ENCODE measurements around the gene CERS1.
A peak's percentile ranks its signal among the peaks of the same experiment; 100 is the strongest.

CERS1 gene

DNA sequence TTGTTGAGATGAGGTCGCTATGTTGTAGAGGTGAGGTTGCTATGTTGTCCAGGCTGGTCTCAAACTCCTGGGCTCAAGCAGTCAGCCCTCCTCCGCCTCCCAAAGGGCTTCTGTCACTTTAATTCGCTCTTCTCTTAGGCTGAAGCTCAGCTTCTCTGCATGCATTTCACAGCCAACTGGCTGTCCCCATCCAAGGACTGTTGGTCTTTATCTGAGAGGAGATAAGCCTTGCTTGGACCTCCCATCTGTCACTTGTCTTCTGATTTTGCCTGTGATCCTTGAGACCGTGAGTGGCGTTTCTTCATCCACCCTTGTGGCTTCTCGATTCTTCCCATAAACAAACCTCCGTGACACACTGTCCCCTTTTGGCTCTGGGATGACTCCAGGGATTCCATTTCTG is 24.4 kb downstream of the CERS1 start:
- no peak for DNase-seq (ENCODE audit: low read depth in 2 of 2, low spot score in 1 of 2)

DNA sequence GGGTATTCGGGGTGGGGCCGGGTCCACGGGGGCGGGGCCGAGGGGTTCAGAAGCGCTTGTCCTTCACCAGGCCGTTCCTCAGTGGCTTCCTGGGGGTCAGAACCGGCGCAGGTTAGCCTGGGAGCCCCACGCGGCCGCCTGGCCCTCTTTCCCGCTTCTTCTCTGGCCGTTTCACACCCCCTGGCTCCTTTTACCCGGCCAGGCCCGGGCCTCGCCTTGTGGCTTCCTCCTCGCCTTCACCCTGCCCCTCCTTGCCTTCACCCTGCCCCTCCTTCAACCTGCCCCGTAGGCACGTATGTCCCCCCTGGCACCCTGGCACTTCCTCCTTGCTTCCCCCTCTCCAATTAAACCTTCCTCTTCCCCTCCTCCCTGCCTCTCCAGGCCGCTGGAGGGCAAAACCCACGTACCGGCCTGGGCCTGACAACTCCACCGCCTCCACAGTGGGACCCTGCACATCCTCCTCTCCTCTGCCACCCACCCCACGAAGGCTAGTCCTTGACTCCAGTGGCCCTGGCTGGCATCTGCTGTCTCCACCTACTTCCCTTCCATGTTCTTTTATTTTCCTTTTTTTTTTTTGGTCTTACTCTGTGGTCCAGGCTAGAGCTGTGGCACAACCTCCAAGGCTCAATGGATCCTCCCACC is 25.3 kb downstream of the CERS1 start:
- no peak for DNase-seq (ENCODE audit: low read depth in 2 of 2, low spot score in 1 of 2)

DNA sequence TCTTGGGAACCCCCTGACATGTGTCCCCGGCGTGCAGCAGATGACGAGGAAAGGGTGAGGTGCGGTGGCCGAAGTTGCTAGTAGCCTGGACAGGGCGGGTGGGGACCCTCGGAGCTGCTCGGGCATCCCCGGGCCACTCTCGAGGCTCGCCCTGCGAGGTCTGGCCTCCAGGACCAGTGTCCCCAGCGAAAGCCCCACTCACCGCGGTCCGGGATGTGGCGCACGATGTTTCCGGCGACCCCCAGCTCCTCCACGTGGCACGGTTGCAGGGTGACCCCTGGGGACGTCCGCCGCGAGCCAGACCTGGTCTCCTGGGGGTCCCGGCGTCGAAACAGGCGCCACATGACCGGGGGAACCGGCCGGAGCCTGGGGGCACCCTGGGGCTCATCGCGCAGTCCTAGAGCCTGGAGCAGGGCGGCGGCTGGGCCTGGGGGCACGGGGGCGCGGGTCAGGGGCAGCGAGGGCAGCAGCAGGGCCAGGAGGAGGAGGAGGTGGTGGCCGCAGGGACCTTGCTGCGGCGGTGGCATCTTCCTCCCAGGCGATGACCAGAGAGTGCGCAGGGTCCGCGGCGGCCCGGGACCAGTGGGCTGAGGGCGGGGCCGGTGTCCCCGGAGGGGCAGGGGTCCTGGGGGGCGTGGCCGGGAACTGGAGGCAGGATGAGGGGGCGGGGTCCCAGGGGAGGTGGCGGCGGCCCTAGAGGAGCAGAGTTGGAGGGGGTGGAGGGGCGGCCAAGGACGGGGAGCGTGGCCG is 26.0 kb downstream of the CERS1 start:
- DNase-seq (ENCODE audit: low read depth in 2 of 2, low spot score in 1 of 2), result no peak

DNA sequence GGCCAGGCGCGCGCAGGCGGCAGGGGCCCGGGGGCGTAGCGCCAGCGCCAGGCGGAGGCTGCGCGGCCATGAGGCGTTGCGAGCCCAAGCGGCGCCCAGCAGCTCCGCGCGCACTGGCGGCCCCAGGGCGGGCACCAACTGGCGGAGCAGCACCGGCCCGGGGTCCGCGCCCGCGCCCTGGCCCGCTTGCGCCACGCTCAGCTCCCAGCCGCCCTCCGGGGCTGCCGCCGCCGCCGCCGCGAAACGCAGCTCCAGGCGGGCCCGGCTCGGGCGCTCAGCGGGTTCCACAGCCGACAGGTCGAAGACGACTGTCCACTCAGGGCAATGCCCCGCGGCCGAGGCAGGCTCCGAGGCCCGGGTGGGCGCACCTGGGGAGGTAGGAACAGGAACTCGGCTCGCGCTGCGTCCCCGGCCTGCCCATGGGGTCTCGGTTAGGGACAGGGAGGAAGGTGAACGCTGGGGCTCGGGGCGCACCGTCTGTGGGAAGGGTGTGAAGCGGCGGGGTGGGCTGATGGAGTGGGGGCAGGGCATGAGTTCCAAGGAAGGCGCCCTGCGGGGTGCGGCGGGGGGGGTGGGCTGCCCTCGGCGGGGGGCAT is 26.8 kb downstream of the CERS1 start:
- no peak for DNase-seq (ENCODE audit: low read depth in 2 of 2, low spot score in 1 of 2)

DNA sequence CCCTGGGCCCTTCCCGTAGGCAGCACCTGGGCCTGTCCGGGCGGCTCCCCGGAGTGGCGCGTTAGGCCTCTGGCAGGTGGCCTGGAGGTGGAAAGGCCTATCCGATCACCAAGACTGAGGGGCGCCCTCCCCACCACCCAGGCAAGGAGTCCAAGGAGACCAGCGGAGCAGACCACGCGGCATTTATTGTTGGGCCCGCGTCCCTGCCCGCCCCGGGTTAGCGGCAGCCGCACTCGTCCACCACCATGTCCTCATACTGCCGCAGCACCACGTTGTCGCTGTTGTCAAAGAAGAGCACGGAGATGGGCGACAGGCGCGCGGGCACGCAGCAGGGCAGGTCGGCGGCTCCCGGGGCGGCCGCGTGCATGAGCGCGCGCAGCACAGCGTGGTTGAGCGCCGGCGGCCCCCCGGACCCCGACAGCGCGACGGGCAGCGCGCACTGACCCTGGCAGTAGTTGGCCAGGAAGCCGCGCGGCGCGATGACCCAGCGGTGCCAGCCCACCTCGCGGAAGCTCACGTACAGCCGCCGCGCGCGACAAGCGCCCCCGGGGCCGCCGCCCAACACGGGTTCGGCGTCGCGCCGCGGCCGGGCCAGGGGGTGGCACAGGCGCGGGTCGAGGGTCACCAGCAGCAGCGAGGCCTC is 27.5 kb downstream of the CERS1 start:
- DNase-seq (ENCODE audit: low read depth in 2 of 2, low spot score in 1 of 2), result no peak

DNA sequence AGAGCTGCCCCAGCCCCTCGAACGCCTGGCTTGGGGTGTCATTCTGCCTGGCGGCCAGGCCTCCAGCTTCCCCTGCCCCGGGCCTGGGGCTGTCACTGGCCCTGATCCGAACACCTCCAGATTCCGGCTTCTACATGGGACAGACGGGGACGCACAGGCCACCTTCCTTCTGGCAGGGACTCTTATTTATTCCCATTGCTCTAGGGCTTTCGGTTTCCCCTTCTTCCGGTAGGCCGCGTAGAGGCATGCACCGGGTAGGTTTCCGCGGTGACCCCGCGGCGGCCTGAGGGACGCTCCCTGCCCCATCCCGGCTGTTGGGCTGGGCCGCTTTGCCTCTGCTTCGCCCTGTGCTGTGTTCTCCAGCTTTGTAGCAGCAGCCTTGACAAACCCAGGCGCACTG is 28.2 kb downstream of the CERS1 start:
- no peak for DNase-seq (ENCODE audit: low read depth in 2 of 2, low spot score in 1 of 2)

DNA sequence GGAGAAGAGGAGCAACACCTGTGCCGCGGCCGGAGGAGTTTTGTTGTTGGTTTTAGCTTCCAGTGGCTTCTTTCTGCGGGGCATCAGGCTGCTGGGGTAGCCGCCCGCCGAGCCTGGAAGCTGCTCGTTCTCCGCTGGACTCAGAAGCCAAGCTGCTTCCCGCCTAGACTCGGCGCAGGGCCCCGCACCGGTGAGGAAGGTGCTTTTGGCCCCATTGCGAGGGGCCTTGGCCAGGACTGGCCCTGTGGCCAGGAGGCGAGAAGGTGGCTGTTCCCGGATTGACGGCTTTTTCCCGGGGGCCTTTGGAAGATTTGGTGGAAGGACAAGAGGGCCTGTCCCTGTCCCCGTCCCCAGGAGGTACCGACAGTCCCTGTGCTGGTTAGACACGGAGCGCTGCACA is 28.8 kb downstream of the CERS1 start:
- no peak for DNase-seq (ENCODE audit: low read depth in 2 of 2, low spot score in 1 of 2)

DNA sequence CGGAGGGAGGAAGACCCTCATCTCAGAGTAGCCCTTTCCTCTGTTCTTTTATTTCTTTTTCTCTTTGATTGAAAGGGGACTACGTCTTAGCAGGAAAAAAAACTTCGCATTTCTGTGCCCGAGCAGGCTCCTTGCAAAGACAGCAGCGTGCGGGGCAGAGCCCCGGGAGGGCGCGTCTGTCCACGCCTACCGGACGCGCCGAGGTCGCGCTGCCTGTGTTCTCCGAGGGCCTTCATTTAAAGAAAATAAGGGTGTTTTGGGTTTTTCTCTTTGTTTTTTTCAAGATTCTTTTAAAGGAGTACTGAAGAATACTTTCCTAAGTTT is 29.2 kb downstream of the CERS1 start:
- no peak for DNase-seq (ENCODE audit: low read depth in 2 of 2, low spot score in 1 of 2)

DNA sequence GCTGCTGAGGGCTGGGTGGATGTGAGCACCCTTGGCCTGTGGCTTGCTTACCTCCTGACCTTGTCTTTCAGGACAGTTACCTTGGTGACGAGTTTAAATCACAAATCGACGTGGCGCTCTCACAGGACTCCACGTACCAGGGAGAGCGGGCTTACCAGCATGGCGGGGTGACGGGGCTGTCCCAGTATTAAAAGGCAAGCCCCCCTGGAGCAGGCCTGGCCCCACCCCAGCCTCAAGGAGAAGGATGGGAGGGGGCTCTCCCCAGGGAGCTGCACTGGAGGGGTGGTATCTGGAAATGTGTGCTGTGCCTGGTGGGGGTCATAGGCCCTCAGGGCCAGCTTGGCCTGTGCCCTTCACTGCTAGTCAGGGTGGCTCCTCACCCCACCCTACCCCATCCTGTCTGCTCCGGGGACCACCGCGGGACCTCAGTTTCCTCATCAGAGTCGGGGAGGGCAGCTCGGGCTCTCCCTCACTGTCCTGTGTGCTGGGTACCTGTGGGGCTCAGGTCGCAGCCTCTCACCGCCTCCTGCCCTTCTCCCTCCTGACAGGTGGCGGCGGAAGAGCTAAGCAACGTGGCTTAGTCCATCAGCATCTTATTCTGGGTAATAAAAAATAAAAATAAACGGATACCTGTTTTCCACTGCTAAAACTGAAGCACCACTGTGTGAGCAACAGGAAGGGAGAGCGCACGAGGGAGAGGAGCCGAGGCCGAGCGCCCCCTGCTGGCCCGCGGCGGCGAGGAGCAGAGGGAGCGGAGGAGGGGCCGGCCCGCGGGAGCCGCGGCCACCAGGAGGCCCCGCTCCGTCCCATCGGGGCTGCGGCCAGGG is 29.8 kb downstream of the CERS1 start:
- peak in 1 of 2 donors; percentile 27 for DNase-seq (ENCODE audit: low read depth in 2 of 2, low spot score in 1 of 2)

DNA sequence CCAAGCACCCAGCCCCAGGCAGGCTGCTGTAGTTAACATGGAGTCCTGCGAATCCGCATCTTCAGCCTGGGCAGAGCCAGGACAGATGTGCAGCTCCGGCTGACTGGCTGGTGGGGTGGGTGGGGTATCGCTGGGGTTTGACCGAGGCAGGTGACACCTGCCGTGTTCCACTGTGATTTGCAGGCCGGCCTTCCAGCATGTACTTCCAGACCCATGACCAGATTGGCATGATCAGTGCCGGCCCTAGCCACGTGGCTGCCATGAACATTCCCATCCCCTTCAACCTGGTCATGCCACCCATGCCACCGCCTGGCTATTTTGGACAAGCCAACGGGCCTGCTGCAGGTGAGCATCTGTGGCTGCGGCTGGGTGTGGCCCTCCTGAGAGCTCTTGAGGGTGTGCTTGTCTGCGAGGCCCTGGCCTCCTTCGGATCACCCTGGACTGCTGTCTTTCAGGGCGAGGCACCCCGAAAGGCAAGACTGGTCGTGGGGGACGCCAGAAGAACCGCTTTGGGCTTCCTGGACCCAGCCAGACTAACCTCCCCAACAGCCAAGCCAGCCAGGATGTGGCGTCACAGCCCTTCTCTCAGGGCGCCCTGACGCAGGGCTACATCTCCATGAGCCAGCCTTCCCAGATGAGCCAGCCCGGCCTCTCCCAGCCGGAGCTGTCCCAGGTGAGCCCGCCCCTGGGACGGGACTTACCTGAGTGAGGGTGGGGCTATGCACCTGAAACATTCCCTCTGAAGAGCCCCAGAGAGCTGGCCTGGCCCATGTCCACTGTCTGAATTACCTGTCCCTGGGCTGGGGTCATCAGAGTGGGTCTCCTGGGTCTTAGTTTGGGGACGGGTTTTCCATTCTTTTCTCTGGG is 30.6 kb downstream of the CERS1 start:
- DNase-seq (ENCODE audit: low read depth in 2 of 2, low spot score in 1 of 2), result no peak

DNA sequence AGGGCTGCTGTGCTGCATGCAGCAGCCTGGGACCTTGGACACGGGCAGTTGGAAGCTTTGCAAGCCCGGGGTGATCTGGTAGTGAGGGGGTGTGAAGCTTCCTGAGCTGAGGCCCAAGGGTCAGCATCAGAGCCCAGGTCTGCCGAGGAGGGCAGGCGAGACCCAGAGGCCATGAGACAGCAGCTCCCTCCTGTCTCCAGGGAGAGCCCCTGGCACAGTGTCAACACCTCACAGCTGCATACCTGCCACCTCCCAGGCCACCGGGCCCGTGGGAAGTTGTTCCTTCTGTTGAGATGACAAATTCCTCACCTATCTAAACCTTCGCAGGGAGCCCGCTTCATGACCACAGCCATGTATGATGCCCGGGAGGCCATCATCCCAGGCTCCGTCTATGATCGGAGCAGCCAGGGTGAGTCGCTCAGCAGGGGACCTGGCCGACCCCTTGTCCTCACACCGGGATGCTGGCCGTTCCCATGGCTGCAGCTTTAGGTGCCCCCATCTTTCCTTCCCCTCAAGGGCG is 32.1 kb downstream of the CERS1 start:
- no peak for DNase-seq (ENCODE audit: low read depth in 2 of 2, low spot score in 1 of 2)

DNA sequence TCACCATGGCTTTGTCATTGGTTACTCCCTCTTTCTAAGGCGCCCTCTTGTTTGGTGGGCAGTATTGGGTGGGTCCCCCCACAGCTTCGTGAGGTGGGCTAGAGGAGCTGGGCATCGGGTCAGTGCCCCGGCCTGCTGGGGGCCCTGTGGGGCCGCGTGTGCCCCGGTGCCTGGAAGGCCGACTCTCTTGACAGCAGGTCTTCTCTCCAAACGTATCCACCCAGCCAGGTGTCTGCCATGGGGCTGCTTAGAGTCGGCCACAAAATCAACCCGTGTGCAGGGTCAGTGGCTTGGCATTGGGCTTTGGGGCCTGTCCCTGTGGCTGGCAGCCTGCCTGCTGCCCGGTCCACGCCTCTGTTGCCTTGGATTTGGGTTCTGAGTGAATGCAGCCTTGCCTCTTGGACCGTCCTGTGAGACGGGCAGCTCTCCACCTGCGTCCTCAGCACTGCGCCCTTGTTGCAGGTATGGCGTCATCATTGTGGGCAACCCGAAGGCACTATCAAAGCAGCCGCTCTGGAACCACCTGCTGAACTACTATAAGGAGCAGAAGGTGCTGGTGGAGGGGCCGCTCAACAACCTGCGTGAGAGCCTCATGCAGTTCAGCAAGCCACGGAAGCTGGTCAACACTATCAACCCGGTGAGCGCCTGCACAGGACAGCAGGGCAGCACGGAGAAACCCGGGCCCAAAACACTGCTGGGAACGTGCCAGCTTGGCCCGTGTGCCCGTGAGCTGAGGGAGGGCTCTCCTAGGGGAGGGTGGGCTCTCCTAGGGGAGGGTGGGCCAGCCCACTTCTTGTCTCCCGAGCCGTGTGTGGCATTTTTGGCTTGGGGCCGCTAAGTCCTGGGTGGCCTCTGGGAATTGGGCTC is 32.7 kb downstream of the CERS1 start:
- DNase-seq (ENCODE audit: low read depth in 2 of 2, low spot score in 1 of 2), result no peak

DNA sequence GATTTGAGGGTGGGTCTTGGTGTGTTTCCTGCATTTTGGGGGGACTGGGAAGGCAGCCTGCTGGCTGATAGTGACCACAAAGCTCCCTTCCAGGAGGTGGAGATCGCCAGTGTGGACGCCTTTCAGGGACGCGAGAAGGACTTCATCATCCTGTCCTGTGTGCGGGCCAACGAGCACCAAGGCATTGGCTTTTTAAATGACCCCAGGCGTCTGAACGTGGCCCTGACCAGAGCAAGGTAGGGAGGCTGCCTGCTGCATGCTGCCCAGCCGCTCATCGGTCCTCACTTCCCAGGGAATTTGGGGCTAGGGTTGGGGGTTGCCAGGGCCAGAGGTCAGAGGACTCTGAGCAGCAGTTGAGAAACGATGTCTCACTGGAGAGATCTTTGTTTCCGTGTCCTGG is 34.0 kb downstream of the CERS1 start:
- no peak for DNase-seq (ENCODE audit: low read depth in 2 of 2, low spot score in 1 of 2)

DNA sequence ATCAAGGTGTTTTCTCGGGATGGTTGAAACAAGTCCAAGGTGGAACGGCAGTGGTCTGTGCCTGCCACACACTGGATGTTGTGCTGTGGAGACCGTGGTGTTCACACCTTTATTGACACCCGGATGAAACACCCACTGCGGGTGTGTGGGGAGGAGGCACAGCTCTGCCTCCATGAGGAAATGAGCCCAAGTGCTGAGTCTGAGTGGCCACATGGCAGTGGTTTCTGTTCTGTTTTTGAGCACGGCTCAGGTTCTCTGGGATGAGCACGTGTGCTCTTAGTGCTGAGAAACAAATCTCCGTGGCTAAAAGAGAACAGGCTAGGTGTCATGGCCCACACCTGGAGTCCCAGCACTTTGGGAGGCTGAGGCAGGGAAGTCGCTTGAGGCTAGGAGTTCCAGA is 34.7 kb downstream of the CERS1 start:
- DNase-seq (ENCODE audit: low read depth in 2 of 2, low spot score in 1 of 2), result no peak

DNA sequence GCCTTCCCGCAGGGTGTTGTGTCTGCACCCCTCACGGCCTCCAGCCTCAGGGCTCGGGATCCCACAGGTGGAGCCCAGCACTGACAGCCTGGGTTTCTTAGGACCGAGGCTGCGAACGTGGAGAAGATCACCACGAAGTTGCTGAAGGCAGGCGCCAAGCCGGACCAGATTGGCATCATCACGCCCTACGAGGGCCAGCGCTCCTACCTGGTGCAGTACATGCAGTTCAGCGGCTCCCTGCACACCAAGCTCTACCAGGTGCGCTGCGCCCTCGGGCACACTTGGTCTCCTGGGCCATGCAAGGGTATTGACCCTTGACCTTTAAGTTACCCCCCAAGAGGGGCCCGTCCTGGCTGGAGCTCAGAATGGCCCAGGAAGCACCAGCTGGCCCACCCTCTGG is 35.2 kb downstream of the CERS1 start:
- DNase-seq (ENCODE audit: low read depth in 2 of 2, low spot score in 1 of 2), result no peak

DNA sequence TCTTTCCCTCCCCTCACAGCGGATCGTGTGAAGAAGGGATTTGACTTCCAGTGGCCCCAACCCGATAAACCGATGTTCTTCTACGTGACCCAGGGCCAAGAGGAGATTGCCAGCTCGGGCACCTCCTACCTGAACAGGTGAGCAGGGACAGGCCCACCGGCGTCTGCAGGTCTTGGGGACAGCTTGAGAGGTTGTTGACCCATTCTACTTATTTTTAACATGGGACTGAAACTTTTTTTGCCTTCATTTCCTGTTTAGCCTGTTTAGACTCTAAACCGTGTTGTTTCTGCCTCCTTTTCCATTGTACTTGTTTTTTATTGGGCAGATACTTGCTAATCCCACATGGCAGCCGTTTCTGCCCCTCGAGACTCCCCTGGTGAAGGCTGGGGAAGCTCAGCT is 35.7 kb downstream of the CERS1 start:
- no peak for DNase-seq (ENCODE audit: low read depth in 2 of 2, low spot score in 1 of 2)

DNA sequence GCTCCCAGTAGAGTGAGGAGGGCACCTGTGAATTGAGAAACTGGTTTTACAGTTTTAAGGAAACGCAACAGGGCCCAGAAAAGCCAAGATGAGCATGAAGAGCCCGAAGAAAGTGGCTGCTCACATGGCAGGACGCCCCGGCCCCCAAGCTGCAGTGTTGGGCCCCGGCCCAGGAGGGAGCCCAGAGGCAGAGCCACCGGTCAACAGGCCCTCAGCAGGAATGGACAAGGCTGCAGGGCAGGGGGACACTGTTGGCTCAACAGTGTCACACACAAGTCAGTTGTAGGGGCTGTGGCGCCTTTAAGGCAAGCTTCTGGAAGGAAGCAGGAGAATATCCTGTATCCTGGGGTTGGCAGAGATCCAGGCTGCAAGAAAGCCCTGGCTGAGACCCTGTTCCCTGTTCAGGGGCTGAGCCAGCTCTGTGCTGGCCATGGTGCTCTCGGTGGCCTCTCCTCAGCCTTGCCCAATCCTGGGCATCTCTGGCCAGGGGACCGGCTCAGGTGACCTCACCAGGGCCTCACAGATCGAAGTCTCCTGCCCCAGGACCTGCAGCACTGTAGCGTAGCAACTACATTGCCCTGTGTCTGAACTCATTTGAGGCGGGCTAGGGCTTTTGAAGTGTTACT is 36.2 kb downstream of the CERS1 start:
- DNase-seq (ENCODE audit: low read depth in 2 of 2, low spot score in 1 of 2), result no peak

DNA sequence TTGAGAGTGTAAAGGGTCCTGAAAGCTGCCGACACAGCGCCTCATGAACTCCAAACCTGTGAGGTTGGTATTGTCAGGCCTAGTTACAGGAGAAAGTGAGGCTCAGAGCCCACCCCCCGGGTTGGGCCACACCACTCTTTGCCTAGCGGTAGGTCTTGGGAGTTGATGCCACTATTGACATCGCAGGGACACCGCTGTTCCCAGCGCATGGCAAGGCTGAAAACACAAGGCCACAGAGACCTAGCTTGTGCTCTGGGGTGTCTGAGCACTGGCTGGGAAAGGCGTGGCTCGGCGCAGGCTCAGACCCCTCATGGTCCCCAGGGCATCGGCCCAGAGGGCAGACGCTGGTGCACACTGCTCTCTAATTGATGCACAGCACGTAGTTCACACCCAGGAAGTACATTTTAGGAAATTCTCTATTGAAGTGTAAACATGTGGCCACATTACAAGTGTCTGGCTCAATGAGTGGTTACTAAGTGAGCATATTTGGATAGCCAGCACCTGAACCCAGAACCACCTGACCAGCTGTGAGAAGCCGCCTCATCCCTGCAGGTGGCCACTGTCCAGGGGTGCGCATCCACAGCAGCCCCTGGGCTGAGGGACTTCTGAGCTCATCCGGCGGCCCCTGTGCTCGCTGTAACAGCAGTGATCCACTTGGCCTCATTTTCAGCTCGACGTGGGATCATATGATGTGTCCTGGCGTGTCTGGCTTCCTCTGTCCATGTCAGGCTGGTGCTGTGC is 36.9 kb downstream of the CERS1 start:
- DNase-seq (ENCODE audit: low read depth in 2 of 2, low spot score in 1 of 2), result no peak
